NB4 (cell line): ENCODE measurements around the gene TACSTD2.

Experiments
- CTCF ChIP-seq: IDR thresholded peaks from one replicate; pipeline ENCODE4 v1.5.1; 2012; ENCODE audit warnings: low read depth, low read length
- MAX ChIP-seq: IDR thresholded peaks from 2 replicates; pipeline ENCODE4 v1.6.1; 2011; ENCODE audit warnings: low read depth, low read length
- POLR2A ChIP-seq: IDR thresholded peaks from 2 replicates; pipeline ENCODE4 v1.6.1; 2011; ENCODE audit warnings: mild to moderate bottlenecking; ENCODE audit not compliant: insufficient read length; ENCODE audit errors: extremely low read depth

- TF ChIP-seq MAX, result no peak
- no peak for TF ChIP-seq CTCF
- TF ChIP-seq POLR2A, result no peak
Measured at GRCh38 chr1:58587667-58588066, 10.6 kb upstream of the TACSTD2 start.
